Nucleus accumbens (tissue), 56 donors: ENCODE data around the gene HOMER2.
A peak's percentile ranks its signal among the peaks of the same experiment; 100 is the strongest.
"Not testable (repeated sequence)": the region's sequence is repeated elsewhere in the genome, so short reads cannot be mapped to it uniquely, and the experiment has no call there.

Experiments used
- DNase-seq, 56 donors: peaks; one replicate each; lab custom pipeline; 2025; lab: John Stamatoyannopoulos, UW

The HOMER2 gene

DNA sequence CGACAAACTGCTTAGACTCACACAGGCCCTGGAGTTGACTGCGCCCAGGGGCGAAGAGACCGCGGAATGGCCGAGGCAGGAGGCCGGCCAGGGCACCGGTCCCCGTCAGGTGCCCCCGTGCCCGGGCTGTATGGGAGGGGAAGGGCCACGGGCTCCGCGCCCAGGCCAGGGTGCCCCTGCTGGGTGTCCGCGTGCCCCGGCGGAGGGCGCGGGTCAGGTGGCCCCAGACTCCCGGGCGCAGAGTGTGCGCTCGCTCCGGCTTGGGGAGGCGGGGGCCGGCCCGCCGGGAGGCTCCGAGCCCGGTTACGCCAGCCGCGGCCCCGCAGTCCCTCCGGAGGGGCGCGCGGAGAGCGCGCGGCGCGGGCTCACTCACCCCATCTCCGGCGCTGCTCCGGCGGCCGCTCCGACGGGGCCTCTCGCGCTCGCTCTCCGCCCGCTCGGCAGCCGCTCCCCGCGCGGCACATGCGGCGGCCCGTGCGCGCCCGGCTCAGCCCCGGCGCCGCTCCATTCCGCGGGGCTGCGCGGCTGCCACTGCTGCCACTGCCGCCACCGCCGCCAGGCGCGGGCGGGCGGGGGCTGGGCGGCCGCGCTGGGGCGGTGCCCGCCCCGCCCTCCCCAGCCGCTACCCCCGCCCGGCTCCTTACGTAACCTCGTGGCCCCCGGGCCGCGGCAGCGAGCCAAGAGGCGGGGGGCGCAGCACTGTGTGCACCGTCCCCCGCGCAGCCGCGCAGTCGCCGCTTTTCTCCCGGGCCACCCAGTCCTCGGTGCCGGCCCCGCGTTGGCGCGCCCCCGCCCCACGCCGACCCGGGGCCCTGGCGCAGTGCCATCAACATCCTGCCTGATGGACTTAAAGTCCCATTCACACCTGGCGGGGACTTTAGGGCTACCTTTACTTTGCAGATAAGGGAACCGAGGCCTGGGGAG lies at the start of gene HOMER2:
HOMER2 (minus strand) TSS at position 563 of the 924 bp plus-strand sequence; CDS start at position 378, 185 bp downstream.
- peak in 10 of 56 donors; percentile 2 to 60 (median 17) for DNase-seq

DNA sequence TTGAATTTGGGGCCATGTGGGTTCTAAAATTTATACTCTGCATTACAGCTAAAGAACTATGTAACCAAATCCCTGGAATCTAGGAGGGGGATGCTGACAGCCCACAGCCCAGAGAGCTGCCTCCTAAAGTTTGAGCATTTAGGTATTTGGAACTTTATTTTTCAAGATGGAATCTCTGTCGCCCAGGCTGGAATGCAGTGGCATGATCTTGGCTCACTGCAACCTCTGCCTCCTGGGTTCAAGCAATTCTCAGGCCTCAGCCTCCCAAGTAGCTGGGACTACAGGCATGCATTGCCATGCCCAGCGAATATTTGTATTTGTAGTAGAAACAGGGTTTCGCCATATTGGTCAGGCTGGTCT lies 48.1 kb upstream of the HOMER2 start:
- not testable (repeated sequence) for DNase-seq

DNA sequence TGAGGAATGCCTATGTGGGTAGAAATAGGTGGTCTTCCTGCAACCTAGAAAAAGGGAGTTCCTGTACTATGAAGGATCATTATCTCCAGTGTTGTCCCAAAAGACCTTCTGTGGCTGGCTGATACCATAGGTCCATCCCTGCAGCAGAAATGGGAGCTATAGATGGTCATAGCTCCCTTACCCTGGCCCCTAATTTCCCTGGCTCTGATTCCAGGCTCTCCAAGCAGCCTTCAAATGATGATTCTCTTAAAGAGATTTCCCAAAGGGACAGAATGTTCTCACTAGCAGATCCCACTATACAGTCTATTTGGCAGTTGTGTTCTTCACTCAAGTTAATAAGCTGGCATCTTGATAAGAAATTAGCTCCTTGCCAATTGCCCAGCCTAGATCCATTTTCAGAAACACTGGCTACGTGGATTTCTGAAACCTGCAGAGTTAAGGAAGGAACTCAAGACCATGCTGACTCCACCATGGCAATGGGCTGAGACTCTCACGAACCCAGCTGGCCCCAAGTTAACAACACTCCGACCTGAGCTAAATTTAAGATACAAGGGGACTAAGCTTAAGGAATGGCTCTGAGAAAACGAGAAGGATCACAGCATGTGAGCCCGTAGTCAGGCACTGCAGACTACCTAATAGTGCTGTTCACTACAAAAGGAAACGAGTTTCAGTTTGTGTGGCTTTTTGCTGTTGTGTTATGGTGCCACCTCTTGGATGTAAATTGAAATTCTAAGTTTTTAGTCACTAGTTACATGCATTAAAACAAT lies 47.6 kb upstream of the HOMER2 start:
- DNase-seq: peak in 3 of 56 donors; percentile 7 to 17 (median 10)

DNA sequence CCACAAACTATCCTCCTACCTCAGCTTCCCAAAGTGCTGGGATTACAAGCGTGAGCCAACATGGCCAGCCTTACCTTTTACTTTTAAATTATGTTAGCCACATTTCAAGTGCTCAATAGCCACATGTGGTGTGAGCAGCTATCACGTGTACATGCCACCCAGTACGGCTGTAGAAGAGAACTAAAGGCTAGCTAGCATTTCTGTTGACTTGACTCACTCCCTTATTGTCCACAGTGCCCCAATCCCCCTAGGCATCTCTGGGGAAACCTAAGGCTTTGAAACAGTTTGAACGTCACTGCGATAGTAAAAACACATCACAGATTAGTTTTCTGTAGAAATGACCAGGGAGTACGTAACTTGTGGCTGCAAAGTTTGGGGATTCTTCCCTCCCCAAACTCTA lies 46.9 kb upstream of the HOMER2 start:
- DNase-seq: no peak

DNA sequence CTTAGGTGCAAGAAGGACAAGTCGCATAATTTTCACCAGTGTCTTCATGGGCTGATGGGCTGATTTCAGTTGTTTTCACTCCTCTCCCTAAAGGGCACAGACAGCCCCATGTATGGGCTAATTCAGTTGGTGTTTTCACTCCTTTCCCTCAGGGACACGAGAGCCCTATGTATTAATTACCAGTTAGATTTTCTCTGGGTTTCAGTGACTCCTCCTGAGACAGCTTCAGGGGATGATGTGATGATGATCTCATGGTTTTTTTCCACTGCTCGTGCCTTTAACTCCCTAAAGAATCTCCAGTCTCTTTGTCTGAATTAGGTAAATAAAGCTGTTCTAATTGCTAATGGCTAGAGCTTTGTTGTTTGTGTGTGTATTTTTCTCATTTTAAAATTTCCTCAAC lies 43.4 kb upstream of the HOMER2 start:
- no peak for DNase-seq

DNA sequence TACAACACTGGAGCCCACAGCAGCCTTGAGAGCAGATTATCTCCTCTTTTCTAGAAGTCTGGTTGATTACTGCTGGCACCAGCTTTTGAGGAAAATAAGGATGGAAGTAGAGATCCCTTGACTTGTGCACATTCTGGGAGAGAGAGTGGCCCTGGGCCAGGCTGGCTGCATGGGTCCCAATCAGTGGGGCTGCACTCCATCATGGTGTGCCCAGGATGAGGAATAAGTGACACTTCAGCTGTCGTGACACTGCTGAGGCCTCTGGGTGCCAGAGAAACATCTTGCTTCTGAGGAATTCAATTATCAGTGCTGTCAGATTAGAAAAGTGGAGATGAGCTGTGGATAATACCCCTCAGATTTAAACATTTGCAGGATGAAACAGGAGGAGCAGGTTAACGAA lies 42.6 kb upstream of the HOMER2 start:
- DNase-seq: no peak

DNA sequence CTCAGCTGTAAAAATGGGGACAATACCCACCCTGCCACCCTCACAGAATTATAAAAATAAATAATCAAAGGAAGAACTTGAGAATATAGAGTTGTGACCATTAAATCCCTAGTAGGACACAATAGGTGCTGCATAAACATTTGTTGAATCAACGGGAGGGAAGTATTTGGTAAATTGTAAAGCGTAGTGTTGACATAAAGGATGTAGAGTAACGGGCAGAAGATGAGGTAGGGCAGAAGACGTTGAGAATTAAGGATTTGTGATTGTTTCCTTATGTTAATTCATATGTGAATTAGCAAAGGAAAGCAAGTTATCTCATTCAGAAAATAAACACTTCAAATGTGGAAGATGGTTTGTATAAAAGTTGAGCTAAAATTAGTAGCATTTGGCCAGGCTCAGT lies 40.6 kb upstream of the HOMER2 start:
- DNase-seq: no peak

DNA sequence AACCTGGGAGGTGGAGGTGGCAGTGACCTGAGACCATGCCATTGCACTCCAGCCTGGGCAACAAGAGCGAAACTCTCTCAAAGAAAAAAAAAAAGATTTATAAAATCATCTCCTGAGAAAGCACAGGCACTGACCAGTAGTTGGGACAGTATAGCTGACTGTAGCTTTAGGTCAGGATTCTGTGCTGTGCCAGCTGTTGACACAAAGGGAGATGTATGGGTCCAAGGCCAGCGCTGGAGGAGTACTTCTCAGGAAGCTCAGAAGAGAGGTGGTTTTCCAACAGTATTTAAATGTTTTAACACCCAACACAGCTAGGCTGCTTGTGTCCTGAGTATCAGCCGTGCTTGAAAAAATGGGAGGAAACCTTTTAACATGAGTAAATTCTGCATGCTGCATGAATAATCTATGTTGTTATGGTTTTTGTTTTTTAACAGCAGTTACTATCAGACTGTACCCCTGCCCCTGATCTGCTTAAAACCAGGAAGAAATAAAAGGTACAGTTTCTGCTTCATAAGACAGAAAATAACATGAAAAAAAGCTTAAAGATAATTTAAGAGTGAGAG lies 40.0 kb upstream of the HOMER2 start:
- no peak for DNase-seq

DNA sequence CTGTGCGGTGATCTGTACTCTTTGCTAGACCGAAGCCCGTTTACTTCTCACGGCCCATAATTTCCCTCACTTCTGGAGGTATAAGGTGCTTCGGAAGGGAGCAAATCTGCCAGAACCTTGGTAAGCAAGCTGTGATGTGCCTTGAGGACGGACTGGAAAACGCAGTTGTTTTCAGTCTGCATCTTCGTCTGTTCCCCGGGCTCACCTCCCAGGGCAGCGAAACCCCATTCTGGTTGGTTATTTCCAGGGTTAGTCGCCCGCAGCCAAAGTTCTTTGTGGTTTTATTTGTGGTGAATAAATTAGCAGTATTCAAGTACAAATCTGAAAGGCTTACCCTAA lies 33.9 kb upstream of the HOMER2 start:
- DNase-seq: no peak

DNA sequence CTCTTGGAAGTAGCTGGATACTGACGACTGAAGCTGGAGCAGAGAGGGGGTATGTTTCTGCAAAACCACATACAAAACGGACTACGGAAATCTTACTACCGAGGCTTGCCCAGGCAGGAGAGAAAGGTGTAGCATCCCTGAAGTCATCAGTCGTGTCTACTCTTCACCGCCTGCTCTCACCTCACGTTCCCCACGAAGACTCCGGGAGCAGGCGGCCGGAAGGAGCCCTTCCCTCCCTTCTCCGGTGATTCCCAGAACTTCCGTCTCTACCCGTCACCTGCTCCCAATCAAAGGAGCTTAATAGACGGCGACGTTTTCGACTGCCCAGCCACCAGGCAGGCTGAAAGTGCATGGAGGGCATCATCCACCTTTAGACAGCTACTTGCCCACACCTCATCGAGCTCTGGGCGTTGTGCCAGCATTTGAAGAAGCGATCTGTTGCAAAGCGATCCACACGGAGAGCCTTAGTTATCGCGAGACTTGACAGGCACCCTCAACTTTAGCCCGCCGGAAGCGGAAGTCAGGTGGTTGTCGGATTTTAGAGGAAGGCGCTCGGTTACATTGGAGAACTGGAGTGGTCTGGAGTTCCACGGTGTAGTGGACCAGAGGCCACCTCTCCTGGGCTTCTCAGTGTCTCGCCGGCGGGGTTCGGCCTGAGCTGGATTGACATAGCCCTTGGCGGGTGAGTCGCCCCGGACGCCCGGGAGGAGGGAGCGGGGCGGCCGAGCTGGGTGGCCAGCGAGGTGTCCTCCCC lies 33.3 kb upstream of the HOMER2 start, which contains the start of gene RAMAC:
RAMAC (plus strand) TSS at position 523 of the 754 bp plus-strand sequence. CDS start 2,809 bp downstream, outside the sequence.
- DNase-seq: peak in 55 of 56 donors; percentile 49 to 98 (median 89)

DNA sequence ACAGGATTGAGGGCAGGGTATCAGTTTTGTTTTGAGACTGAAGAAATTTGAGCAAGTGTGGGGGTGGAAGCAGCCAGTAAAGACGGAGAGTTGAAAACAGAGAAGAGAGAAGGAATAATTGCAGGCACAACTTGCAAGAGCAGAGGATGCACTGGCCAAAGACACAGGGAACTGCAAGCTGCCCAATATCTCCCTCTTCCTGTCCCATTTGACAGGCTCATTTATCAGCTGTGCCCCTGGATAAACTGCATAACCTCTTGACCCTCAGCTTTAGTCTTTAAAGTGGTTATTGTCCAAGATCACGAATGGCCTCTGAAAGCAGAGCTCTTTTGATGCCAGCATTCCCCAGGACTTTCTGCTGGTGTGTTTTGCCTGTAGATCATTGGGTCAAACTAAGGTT lies 28.5 kb upstream of the HOMER2 start:
- DNase-seq: no peak

DNA sequence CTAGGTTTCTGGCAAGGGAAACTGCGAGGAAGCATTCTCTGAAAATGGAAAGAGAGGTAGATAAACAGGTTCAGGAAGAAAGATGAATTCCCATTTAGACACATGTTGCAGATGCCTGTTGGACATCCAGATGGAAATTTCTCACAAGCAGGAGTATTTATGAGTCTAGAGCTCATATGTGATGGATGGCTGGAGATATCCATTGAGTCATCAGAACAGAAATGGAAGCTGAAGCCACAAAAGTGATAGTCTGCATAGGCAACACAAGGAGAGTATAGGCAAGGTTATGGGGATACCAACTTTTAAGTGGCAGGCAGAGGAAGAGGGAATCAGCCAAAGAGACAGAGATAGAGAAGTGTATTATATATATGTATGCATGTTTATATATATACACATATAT lies 27.2 kb upstream of the HOMER2 start:
- no peak for DNase-seq

DNA sequence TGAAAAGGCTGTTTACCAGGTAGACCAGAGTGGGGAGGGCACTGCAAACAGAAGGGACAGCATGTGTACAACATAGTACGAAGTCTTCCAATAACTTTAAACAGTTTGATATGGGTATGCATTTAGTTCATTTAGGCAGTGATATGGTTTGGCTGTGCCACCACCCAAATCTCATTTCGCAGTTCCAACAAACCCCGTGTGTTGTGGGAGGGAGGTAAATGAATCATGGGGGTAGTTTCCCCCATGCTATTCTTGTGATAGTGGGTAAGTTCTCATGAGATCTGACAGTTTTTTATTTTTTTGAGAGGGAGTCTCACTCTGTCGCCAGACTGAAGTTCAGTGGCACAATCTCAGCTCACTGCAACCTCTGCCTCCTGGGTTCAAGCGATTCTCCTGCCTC lies 25.9 kb upstream of the HOMER2 start:
- DNase-seq: no peak

DNA sequence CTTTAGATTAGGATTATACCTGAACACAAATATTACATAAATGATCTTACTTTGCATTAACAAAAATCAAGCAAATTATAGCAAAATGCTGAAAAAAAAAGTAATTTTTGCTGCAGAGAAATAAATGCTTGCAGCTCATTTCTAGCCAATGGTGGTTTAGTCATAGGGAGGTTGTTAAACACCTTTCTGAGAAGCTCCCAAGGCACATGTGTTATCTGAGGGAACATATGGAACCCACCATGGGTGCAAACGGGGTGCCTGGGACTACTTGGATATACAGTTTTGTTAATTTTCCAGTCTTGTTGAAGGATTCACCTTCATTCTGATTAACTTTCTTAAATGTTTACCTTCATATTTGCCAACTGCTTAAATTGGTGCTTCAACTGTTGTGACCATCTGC lies 24.6 kb upstream of the HOMER2 start:
- no peak for DNase-seq

DNA sequence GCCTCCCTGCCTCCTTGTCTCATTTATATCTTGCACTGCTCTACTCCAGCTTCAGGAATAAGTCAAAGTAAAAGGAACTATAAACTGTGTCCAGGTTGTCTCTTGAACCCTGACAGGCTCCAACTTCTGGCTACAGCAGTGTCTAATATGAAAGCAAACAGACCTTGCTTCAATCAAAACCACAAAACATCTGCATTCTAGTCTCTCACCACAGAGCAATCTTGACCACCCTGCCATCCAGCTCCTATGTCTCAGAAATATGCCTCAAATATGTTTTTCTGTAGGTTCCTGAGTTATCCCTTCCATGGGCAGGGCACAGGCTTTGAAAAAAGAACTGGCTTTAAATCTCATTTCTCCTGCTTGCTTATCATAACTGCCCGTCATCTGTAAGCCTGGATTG lies 20.5 kb upstream of the HOMER2 start:
- DNase-seq: no peak

DNA sequence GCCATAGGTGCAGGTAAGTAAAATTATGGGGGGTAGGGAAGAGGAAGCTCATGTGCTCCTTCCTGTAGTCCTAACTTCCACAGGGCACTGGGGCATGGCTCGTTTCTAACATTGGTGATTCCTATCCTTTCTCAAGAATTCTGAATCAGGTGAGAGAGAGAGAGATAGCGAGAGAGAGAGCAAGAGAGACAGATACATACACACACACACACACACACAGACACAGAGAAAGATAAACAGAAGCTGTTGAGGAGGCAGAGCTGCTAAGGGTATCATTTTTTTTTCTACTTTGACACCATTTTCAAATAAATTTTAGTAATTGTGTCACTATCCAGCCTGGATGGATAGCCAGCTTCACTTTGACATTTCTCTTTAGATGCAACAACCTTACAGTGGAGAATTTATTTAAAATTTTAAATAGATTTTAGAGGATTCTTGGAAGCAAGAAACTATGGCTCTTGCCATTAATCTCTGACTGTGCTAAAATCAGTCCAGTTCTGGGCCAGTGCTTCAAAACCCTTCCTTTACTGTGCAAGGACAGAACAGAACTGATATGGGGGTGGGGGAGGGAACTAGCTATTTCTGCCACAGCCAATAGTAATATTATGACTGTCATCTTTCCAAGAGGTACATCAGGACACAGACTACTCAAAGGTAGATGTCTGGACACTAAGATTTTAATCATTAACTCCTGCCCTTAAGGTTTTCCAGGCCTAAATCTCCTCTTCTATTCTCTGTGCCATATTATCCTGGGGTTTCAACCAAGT lies 18.9 kb upstream of the HOMER2 start:
- DNase-seq: no peak

DNA sequence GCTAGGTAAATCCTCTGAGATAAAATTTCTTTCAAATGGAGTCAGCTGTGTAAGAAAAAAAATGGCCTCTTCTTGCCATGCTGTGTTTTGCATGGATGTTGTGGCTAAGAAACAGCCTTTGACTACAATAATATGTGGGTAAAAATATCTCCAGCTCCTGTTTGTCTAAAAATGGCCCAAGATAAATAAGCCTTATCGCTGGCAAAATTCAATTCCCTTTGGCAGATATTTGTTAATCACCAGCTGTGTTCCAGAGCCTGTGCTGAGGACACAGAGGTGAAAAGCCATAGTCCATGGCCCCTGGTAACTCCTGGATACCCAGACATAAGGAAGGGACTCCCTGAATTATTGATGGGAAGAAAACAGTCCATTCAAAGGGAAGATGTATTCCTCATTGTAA lies 18.2 kb upstream of the HOMER2 start:
- DNase-seq: no peak

DNA sequence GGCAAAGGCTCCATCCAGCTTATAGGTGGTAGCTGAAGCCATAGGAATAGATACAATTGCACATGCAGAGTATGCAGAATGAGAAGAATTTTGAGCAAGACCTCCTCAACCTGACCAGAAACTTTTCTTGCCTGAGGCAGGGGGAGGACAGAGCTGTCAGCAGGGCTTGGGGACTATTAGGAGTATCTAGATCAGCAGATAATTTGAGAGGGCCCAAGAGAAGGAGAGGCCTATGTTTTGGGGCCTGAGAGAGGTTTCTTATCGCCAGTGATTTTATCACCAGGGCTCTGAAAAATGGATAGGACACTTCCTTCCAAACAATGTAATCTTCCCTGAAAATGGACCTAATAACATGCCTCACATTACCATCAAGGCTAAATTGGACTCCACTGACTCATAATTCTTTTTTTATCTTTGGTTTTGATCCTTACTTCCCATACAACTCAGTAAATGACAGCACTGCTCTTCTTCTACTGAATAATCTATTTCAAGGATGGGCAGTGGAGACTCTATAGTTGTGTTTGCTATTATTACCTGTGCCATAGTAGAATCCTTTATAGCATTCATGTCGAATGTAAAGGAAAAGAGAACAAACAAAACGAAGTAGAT lies 17.7 kb upstream of the HOMER2 start:
- no peak for DNase-seq

DNA sequence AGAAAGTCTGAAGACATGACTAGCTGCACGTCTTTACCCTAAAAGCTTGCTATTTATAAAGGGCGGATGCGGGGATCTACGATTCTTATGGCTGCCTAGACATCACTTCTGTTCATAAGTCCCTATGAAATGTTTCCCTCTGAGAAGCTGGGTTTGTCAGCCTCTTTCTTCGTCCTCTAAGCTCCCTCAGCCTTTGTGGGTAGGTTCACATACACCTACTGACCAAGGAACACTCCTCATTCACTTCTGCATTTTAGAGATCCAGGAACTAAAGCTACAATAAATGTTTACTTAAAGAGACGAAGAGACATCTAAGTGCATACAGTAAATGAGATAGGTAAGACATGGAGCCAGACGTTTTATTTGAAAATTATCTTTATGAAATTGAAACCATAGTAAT lies 16.8 kb upstream of the HOMER2 start:
- no peak for DNase-seq
